GM12801 (cell line): ENCODE data around the gene SYT8.

Source experiments
- TF ChIP-seq, protein P1 (sequence below): IDR thresholded peaks from one replicate; pipeline ENCODE4 v1.5.1; 2011; ENCODE audit warnings: control low read depth; ENCODE audit not compliant: insufficient read length; ENCODE audit errors: extremely low read depth

SYT8 gene

GRCh38 chr11:1856306-1857005, 21.7 kb downstream of the SYT8 start:
- TF ChIP-seq, protein P1, sequence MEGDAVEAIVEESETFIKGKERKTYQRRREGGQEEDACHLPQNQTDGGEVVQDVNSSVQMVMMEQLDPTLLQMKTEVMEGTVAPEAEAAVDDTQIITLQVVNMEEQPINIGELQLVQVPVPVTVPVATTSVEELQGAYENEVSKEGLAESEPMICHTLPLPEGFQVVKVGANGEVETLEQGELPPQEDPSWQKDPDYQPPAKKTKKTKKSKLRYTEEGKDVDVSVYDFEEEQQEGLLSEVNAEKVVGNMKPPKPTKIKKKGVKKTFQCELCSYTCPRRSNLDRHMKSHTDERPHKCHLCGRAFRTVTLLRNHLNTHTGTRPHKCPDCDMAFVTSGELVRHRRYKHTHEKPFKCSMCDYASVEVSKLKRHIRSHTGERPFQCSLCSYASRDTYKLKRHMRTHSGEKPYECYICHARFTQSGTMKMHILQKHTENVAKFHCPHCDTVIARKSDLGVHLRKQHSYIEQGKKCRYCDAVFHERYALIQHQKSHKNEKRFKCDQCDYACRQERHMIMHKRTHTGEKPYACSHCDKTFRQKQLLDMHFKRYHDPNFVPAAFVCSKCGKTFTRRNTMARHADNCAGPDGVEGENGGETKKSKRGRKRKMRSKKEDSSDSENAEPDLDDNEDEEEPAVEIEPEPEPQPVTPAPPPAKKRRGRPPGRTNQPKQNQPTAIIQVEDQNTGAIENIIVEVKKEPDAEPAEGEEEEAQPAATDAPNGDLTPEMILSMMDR = no peak

DNA sequence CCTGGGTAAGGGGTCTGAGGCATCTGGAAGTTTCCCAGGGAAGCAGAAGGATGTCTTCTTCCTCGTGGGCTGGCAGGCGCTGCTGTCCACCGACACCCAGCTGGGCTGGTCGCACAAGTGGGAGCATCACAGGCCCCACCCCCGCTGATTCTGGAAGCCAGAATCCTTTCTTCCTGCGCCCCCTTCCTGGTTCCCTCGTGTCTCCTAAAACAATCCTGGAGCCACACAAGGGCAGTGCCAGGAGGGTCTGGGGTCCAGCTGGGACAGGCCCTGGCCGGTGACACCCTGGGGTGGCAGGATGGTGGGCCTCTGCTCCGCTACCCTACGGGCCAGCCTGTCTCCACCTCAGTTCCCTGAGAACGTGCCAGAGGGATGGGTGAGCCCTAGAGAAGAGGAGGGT, 22.3 kb downstream of the SYT8 start:
- TF ChIP-seq, protein P1 = no peak

DNA sequence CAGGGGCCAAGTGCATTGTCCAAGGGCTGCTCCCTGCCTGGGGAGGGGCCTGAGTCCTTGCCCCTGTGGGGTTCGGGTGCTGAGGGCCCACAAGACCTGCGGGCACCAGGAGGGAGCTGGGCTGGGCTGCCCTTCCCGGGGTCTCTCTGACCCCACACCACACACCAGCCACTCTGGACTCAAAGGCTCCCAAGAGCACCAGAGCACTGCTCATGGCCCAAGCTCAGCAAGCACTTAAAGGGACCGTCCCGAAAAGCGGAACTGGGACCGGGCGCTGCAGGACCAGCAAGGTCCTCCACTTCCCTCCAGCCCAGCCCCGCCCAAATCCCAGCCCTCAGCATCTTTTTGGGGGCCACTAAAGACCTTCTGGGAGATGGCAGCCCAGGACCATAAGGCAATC, 23.4 kb downstream of the SYT8 start:
- TF ChIP-seq, protein P1 = no peak

DNA sequence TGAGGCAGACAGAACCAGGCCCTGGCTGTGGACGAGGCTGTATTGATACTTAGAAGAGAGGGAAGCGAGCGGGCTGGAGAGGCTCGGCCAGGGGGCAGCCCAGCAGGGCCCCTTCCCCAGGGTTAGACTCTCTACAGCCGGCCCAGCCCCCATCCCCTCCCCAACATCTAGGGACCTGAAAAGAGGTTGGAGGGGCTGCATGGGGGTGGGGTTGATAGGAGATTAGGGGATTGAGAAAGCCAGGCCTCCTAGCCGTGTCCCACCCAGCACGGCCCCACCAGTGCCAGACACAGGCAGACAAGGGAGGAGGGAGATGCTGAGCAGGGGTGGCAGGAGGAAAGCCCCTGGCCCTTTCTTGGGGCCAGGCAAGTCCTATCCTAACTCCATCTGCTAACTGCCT, 23.8 kb downstream of the SYT8 start:
- TF ChIP-seq, protein P1 = no peak

- TF ChIP-seq, protein P1 = no peak
Measured at GRCh38 chr11:1859004-1859403, 24.2 kb downstream of the SYT8 start.

- TF ChIP-seq, protein P1 = no peak
Measured at GRCh38 chr11:1860108-1860507, 25.3 kb downstream of the SYT8 start.

GRCh38 chr11:1861435-1862411, 26.9 kb downstream of the SYT8 start:
- TF ChIP-seq, protein P1 = no peak
